Vagina (tissue), 2 donors: ENCODE measurements around the gene GSTO2. TPM values are rescaled to one million over a fixed set of nuclear protein-coding genes. Genes with fewer than 3 reads are reported as not detected.
"Not testable (repeated sequence)": the region's sequence is repeated elsewhere in the genome, so short reads cannot be mapped to it uniquely, and the experiment has no call there.

Experiments
- DNase-seq, 2 donors: peaks; one replicate each; pipeline ENCODE4 v3.0.0-alpha.2; 2017; ENCODE audit errors: extremely low spot score in 2 of 2
- H3K27ac ChIP-seq: fragments of 200-600 bp; sonication (generic); one replicate; pipeline ENCODE4 v1.5.1; 2019
- H3K27me3 ChIP-seq: fragments of 200-600 bp; sonication (generic); one replicate; pipeline ENCODE4 v1.5.1; 2019
- H3K36me3 ChIP-seq, 2 donors: fragments of 200-600 bp; sonication (generic); one replicate each; pipeline ENCODE4 v1.5.1; 2017 to 2019
- H3K4me1 ChIP-seq: fragments of 200-600 bp; sonication (generic); one replicate; pipeline ENCODE4 v1.5.1; 2019
- H3K4me3 ChIP-seq, 2 donors: fragments of 200-600 bp; sonication (generic); 1 replicate in 1 of 2; 2 replicates in 1 of 2; pipeline ENCODE4 v1.5.1; 2016 to 2019
- H3K9me3 ChIP-seq: fragments of 200-600 bp; sonication (generic); one replicate; pipeline ENCODE4 v1.5.1; 2019
- CTCF ChIP-seq, 3 experiments: fragments of 450-650 bp in 2 of 3; fragments of 200-600 bp in 1 of 3; sonication (generic) in 1 of 3; IDR thresholded peaks; one replicate each; pipeline ENCODE4 v1.5.1; 2017 to 2019; ENCODE audit warnings: antibody characterized with exemption in 3 of 3, mild to moderate bottlenecking in 2 of 3, moderate library complexity in 2 of 3
- POLR2A ChIP-seq, 2 donors: fragments of 450-650 bp; IDR thresholded peaks; one replicate each; pipeline ENCODE4 v1.6.1; 2017; ENCODE audit warnings: antibody characterized with exemption in 2 of 2, mild to moderate bottlenecking in 2 of 2, moderate library complexity in 2 of 2
- POLR2AphosphoS5 ChIP-seq, 2 donors: sonication (generic); formaldehyde crosslinking; IDR thresholded peaks; one replicate each; pipeline ENCODE4 v1.9.0; 2017; ENCODE audit warnings: antibody characterized with exemption in 2 of 2, mild to moderate bottlenecking in 2 of 2, low read depth in 1 of 2; ENCODE audit not compliant: insufficient read depth in 1 of 2
- intact Hi-C: fragments of 100-400 bp; cut with DNase I; formaldehyde crosslinking; loops from one replicate; pipeline ENCODE4 v1.15.1; 2023
- total RNA-seq: library from RNA; depleted of rRNA; stranded (reverse); fragments of >200 nt; gene quantifications from one replicate; pipeline ENCODE4 v1.2.3, GENCODE V29; 2016

GSTO2 gene
- total RNA-seq, 1 donor from 2014 or later: 13.8 TPM

DNA sequence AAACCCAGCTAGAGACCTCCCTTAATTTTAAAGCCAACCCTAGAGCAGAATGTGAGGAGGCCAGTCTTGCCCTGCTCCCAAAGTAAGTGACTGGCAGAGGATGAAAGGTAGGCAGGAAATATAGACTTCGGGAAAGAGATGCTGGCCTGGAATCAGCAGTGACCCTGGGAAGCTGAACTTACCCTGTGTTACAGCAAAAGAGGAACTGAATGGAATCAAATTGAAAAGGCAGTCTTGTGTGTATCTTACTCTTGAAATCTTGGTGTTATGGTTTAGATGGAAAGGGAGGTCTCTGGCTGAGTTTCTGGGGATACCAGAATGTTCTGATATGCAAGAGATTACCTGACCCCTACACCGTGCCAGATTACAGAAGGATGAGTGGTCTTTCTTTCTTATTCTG, 28.9 kb upstream of the GSTO2 start:
- no peak overlapping the region for H3K4me3 ChIP-seq
- no peak for DNase-seq
- no peaks in the 10 kb centered on the region for H3K27me3 ChIP-seq
- no peaks in the 10 kb centered on the region for H3K9me3 ChIP-seq
- no peak overlapping the region for H3K27ac ChIP-seq
- intact Hi-C loops: no loop called here
- H3K36me3 ChIP-seq: no peaks in the 10 kb centered on the region
- H3K4me1 ChIP-seq: no peaks in the 10 kb centered on the region
- TF ChIP-seq POLR2AphosphoS5 (IDR thresholded peaks at IDR 0.05; ENCODE audit: insufficient read depth in 1 of 2, low read depth in 1 of 2) (no peak), POLR2A (IDR thresholded peaks at IDR 0.05) (no peak), CTCF (IDR thresholded peaks at IDR 0.05) (no peak)

DNA sequence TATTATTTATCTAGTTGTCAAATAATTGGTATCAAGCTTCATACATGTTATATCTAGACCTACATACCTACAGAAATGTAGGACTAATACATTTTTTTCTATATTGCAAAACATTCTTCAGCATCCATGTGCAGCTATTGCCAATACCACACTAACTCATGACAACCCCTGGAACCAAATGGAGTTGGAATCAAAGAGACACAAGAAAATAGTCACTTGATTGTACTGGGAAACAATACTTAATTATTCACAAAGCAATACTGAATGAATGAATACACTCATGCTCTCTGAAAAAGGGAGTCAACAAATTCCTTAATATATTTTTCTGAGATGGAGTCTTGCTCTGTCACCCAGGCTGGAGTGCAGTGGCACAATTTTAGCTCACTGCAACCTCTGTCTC, 26.4 kb upstream of the GSTO2 start:
- no peaks in the 10 kb centered on the region for H3K4me1 ChIP-seq
- H3K36me3 ChIP-seq: no peaks in the 10 kb centered on the region
- H3K9me3 ChIP-seq: no peaks in the 10 kb centered on the region
- H3K4me3 ChIP-seq: no peak overlapping the region
- intact Hi-C loops: no loop called here
- DNase-seq: no peak
- H3K27me3 ChIP-seq: no peaks in the 10 kb centered on the region
- TF ChIP-seq CTCF (IDR thresholded peaks at IDR 0.05) (no peak), POLR2AphosphoS5 (IDR thresholded peaks at IDR 0.05; ENCODE audit: insufficient read depth in 1 of 2, low read depth in 1 of 2) (no peak), POLR2A (IDR thresholded peaks at IDR 0.05) (no peak)
- no peak overlapping the region for H3K27ac ChIP-seq

DNA sequence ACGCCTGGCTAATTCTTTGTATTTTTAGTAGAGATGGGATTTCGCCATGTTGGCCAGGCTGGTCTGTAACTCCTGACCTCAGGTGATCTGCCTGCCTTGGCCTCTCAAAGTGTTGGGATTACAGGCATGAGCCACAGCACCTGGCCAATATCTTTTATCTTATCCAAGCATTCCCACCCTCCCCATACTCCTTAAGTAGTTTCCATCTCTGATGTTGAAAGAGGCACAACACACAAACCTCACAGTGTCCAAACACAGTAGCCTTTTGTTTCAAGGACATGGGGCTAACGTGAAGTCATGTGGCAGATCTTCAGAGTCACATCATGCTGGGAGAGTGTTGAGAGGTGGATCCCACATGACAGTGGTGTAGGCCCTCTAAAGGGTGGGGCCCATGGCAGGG, 26.0 kb upstream of the GSTO2 start:
- H3K4me3 ChIP-seq, H3K27me3 ChIP-seq, intact Hi-C loops, H3K27ac ChIP-seq, H3K36me3 ChIP-seq, DNase-seq, H3K4me1 ChIP-seq, H3K9me3 ChIP-seq: not testable (repeated sequence)

DNA sequence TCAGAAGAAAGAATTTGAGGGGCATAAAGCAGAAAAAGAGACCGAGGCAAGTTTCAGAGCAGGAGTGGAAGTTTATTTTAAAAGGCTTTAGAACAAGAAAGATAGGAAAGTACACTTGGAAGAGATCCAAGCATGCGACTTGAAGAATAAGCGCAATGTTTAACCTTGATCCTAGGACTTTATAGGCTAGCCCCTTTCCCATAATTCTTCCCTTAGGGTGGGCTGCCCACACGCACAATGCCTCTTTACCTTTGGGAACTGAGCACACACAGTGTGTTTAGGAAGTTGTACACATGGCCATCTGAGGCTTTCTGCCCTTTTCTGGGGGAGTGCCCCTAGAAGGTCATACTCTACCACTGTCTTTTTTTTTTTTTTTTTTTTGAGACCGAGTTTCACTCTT, 25.5 kb upstream of the GSTO2 start:
- intact Hi-C loops: no loop called here
- Histone ChIP-seq H3K4me3 (no peak overlapping the region), H3K4me1 (no peaks in the 10 kb centered on the region), H3K36me3 (no peaks in the 10 kb centered on the region), H3K9me3 (no peaks in the 10 kb centered on the region), H3K27ac (no peak overlapping the region), H3K27me3 (no peaks in the 10 kb centered on the region)
- TF ChIP-seq CTCF (IDR thresholded peaks at IDR 0.05) (no peak), POLR2AphosphoS5 (IDR thresholded peaks at IDR 0.05; ENCODE audit: insufficient read depth in 1 of 2, low read depth in 1 of 2) (no peak), POLR2A (IDR thresholded peaks at IDR 0.05) (no peak)
- DNase-seq: no peak

GRCh38 chr10:104245066-104245632, 23.8 kb upstream of the GSTO2 start:
- no peak for TF ChIP-seq POLR2A (IDR thresholded peaks at IDR 0.05)
- TF ChIP-seq CTCF (IDR thresholded peaks at IDR 0.05): no peak
- TF ChIP-seq POLR2AphosphoS5 (IDR thresholded peaks at IDR 0.05; ENCODE audit: insufficient read depth in 1 of 2, low read depth in 1 of 2): no peak

More at GRCh38 chr10:104245066-104245632, 23.8 kb upstream of the GSTO2 start:
- Histone ChIP-seq H3K4me3 (no peak overlapping the region), H3K36me3 (no peaks in the 10 kb centered on the region), H3K9me3 (no peaks in the 10 kb centered on the region), H3K27me3 (no peaks in the 10 kb centered on the region), H3K4me1 (no peaks in the 10 kb centered on the region), H3K27ac (no peak overlapping the region)
- DNase-seq: no peak
- intact Hi-C loops: no loop called here
